Uterus (tissue), 4 donors: Measurements from ENCODE around the gene FAR1. TPM values are rescaled to one million over a fixed set of nuclear protein-coding genes. Genes with fewer than 3 reads are reported as not detected.

Experiments
- small RNA-seq: library from RNA; depleted of rRNA; stranded (forward); fragments of <200 nt; gene quantifications from one replicate; pipeline ENCODE3, GENCODE V24; 2016
- total RNA-seq, 4 donors: library from RNA; depleted of rRNA in 3 of 4; stranded (reverse); fragments of >200 nt in 3 of 4; gene quantifications; one replicate each; pipeline versions ENCODE4 v1.1.0 to v1.2.4, GENCODE V29; 2014 to 2023
- donor health status: DM: yes; HTN: yes; CAD: no.

The FAR1 gene
- total RNA-seq, 4 donors from 2014 or later, result 34.8 to 148 (median 69.5) TPM

Small RNA genes within 50 kb of the gene (small RNA-seq; reads per million reads assigned to genes)
- not detected for gene AC013828.1
- gene RF00019, result not detected
- gene RPL39P26, result not detected

Other genes with a start within 250 kb of the FAR1 start
- 100 to 1,000 TPM in 1 of 4 donors, 10 to 100 TPM in 3; 41.2 to 237 (median 76.7) TPM for gene BTBD10, start 205.4 kb upstream of the FAR1 start, total RNA-seq
- not detected for gene PTH, start 172.7 kb upstream of the FAR1 start, total RNA-seq